Activated T-helper 2 cell treated with anti-CD3 and anti-CD28 coated beads, Interferon-gamma antibody, Interleukin-2, Interleukin-4, amounts not matched to agents 10 μg/mL and 5 μg/mL and 100 μg/mL, durations not matched to agents 14 hours and 24 hours and 36 hours (primary cell): ENCODE results near the gene MUC4. TPM values are rescaled to one million over a fixed set of nuclear protein-coding genes. Genes with fewer than 3 reads are reported as not detected.
A peak's percentile ranks its signal among the peaks of the same experiment; 100 is the strongest.
"Not testable (repeated sequence)": the region's sequence is repeated elsewhere in the genome, so short reads cannot be mapped to it uniquely, and the experiment has no call there.

Source experiments
- DNase-seq: peaks from one replicate; pipeline ENCODE4 v3.0.0; 2021; ENCODE audit warnings: low spot score
- H3K27ac Mint-ChIP-seq: one replicate; pipeline ENCODE4 v1.8.0; 2021; ENCODE audit warnings: mixed read lengths
- H3K27me3 Mint-ChIP-seq: one replicate; pipeline ENCODE4 v1.8.0; 2021; ENCODE audit warnings: low read depth, mixed read lengths
- H3K36me3 Mint-ChIP-seq: one replicate; pipeline ENCODE4 v1.8.0; 2021; ENCODE audit warnings: low read depth, mixed read lengths
- H3K4me1 Mint-ChIP-seq: one replicate; pipeline ENCODE4 v1.8.0; 2021; ENCODE audit warnings: low read depth, mixed read lengths
- H3K4me3 Mint-ChIP-seq: one replicate; pipeline ENCODE4 v1.8.0; 2021; ENCODE audit warnings: low read depth, mild to moderate bottlenecking, moderate library complexity, mixed read lengths
- H3K9me3 Mint-ChIP-seq: one replicate; pipeline ENCODE4 v1.8.0; 2021; ENCODE audit warnings: mixed read lengths
- intact Hi-C: fragments of 100-400 bp; cut with micrococcal nuclease; formaldehyde crosslinking; loops from one replicate; pipeline ENCODE4 v1.15.1; 2023
- total RNA-seq: library from RNA; stranded (reverse); gene quantifications from 2 replicates; pipeline ENCODE4 v1.2.3, GENCODE V29; 2022

Gene MUC4
- total RNA-seq, 1 donor from 2014 or later: 1.4 TPM

DNA sequence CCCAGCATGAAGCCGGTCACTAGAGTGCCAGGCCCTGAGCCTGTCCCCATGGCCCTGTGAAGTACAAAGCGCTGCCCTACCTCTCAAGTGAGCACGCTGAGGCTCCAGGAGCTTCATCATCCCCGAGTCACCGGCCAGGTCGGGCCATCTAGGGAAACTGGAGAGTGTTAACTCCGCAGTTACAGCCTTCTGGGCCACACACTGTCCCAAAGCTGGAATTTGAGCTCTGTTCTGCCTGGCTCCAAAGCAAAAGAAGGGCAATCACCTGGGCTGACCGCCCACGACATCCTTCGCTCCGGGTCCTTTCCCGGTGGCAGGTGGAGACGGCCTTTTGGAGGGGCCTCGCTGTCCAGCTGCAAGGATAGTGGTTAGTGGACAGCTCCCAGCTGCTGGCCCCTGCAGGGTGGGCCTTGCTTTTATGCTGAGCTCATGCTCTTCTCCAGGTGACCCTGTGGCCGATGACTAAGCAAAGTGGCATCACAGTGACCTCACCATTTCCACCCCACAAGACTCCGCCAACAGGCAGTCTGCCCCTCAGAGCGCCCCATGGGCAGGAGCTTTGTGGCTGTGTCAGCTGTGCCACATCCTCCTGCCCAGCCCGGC lies 3.5 kb upstream of the MUC4 start:
- intact Hi-C loops: no loop called here
- Mint-ChIP-seq H3K27me3 (peaks cover 6% of the 10 kb centered on the region), H3K4me3 (no peak overlapping the region), H3K9me3 (no peaks in the 10 kb centered on the region), H3K36me3 (no peaks in the 10 kb centered on the region), H3K4me1 (no peaks in the 10 kb centered on the region), H3K27ac (no peak overlapping the region)
- DNase-seq: no peak

DNA sequence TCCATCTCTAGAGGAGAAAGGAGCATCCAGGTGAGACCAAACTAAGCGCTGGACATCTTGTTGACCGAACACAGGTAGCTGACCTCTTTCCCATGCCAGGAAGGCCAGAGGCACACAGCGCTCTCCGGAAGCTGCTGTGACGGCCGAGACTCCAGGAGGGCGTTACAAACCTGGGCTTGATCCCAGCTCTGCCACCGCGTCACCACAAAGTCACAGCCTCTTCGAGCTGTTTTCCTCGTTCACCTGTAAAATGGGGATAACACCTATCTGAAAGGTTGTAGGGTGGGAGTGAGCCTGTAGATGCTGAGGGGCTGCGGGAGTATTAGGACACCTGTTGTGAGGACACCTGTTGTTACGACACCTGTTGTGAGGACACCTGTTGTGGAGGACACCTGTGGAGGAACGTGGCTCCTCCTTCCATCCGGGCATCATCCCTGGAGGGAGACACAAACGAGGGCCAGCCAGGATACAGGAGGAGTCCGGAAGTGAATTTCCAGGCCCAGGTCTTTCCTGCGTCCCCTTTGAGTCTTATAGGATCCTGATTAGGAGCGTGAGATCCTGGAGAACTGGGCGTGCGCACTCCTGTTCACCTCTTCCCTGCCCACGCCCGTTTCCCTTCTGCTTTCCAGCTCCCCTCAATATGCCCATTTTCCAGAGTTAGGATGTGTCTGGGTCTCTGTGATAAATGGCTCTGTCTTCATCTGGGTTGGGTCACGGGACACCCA lies 2.3 kb upstream of the MUC4 start:
- Mint-ChIP-seq H3K27me3 (peaks cover 6% of the 10 kb centered on the region), H3K4me1 (no peaks in the 10 kb centered on the region), H3K9me3 (no peaks in the 10 kb centered on the region), H3K4me3 (no peak overlapping the region), H3K27ac (no peak overlapping the region), H3K36me3 (no peaks in the 10 kb centered on the region)
- no peak for DNase-seq
- intact Hi-C loops: no loop called here

- Mint-ChIP-seq H3K27ac (no peak overlapping the region), H3K4me3 (no peak overlapping the region), H3K4me1 (peaks cover 1% of the 10 kb centered on the region), H3K27me3 (peaks cover 6% of the 10 kb centered on the region), H3K9me3 (no peaks in the 10 kb centered on the region), H3K36me3 (no peaks in the 10 kb centered on the region)
- no peak for DNase-seq
- intact Hi-C loops: no loop called here
Measured at GRCh38 chr3:195812366-195812765, 637 bp upstream of the MUC4 start.

DNA sequence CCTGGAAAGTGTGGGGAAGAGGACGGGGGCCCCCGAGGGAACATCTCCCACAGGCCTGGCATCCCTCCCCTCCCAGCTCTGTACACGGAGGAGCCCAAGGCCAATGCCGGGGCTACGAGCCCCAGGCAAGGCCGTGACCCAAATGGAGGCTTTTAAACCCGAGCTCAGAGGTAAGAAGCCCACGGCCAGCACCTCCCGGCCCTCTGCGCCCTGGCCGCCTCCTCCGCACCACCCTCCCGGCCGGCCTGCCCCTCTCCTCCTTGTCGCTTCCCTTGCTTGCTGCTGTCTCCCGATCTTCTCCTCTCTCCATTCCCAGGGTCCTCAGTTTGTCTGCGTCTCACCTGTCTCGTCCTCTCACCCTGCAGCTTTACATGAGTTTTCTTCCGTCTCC lies 1.3 kb downstream of the MUC4 start:
- H3K27ac Mint-ChIP-seq: no peak overlapping the region
- peaks cover 6% of the 10 kb centered on the region for H3K27me3 Mint-ChIP-seq

DNA sequence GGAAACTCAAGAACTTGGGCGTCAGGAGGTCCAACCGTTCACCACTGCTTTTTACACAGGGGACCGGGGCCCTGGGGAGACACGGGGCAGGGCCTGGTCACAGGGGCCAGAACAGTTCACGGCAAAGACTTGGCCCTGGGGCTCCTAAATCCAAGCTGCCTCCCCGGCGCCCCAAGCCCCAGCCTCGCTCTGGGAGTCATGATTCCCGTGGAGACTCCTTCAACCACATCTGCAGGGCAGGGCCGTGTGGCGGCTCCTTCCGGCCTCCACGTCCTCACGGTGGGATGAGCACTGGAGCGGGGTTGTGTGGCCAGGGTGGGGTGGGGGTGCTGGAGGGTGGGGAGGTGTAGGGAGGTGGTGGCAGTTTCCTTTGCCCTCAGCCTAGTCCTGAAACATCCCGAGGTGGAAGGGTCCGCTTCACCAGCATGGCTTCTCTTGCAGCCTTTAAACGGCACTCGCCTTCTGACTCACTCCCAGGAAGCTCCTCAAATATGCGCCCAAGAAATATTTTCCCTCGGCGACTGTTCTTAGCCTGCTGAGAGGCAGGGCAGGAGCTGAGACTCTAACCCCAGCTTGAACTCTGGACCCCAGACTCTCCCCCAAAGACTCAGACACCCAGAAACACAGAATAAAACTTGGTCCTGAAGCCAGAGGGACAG lies 1.8 kb downstream of the MUC4 start:
- Mint-ChIP-seq H3K27me3 (peaks cover 6% of the 10 kb centered on the region), H3K4me1 (peaks cover 16% of the 10 kb centered on the region), H3K4me3 (no peak overlapping the region), H3K36me3 (peaks cover 8% of the 10 kb centered on the region), H3K9me3 (no peaks in the 10 kb centered on the region), H3K27ac (no peak overlapping the region)
- intact Hi-C loops: no loop called here
- DNase-seq: no peak

More for the DNA sequence above, 1.3 kb downstream of the MUC4 start:
- peaks cover 11% of the 10 kb centered on the region for H3K4me1 Mint-ChIP-seq
- H3K9me3 Mint-ChIP-seq: no peaks in the 10 kb centered on the region
- no peak for DNase-seq
- H3K4me3 Mint-ChIP-seq: no peak overlapping the region
- intact Hi-C loops: no loop called here
- H3K36me3 Mint-ChIP-seq: peaks cover 3% of the 10 kb centered on the region

- H3K27ac Mint-ChIP-seq: no peak overlapping the region
- H3K4me1 Mint-ChIP-seq: peaks cover 22% of the 10 kb centered on the region
- H3K27me3 Mint-ChIP-seq: peaks cover 4% of the 10 kb centered on the region
- DNase-seq: no peak
- H3K4me3 Mint-ChIP-seq: no peak overlapping the region
- intact Hi-C loops: no loop called here
- peaks cover 13% of the 10 kb centered on the region for H3K36me3 Mint-ChIP-seq
- no peaks in the 10 kb centered on the region for H3K9me3 Mint-ChIP-seq
Measured at GRCh38 chr3:195809291-195809785, 2.4 kb downstream of the MUC4 start.

GRCh38 chr3:195808741-195809290 lies 2.9 kb downstream of the MUC4 start:
- H3K4me3 Mint-ChIP-seq: no peak overlapping the region
- intact Hi-C loops: no loop called here
- H3K36me3 Mint-ChIP-seq: peaks cover 13% of the 10 kb centered on the region
- H3K27ac Mint-ChIP-seq: no peak overlapping the region
- peaks cover 4% of the 10 kb centered on the region for H3K27me3 Mint-ChIP-seq
- H3K4me1 Mint-ChIP-seq: peaks cover 27% of the 10 kb centered on the region
- DNase-seq: no peak
- no peaks in the 10 kb centered on the region for H3K9me3 Mint-ChIP-seq

DNA sequence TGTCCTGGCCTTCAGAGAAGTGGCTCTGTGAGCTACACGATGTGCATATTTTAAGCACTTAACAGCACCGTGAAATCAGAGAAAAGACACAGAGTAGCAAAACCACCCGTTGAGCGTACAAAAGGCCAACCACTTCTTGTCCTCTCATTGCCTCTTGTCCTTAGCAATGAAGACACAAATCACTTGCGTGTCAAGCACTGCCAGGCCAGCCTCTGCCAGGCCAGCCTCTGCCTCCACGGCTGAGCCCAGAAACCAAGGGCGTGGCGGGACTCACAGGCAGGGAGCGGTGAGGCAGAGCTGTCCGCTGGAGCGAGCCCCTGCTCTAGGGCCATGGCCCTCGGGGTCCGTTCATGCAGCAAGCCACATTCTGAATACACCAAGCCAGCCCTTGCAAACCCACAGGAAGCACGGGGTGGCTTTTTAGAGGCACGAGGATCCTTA lies 4.0 kb downstream of the MUC4 start:
- DNase-seq: no peak
- Mint-ChIP-seq H3K9me3 (no peaks in the 10 kb centered on the region), H3K27me3 (peaks cover 4% of the 10 kb centered on the region), H3K4me1 (peaks cover 38% of the 10 kb centered on the region), H3K27ac (no peak overlapping the region), H3K36me3 (peaks cover 13% of the 10 kb centered on the region), H3K4me3 (no peak overlapping the region)
- intact Hi-C loops: no loop called here

DNA sequence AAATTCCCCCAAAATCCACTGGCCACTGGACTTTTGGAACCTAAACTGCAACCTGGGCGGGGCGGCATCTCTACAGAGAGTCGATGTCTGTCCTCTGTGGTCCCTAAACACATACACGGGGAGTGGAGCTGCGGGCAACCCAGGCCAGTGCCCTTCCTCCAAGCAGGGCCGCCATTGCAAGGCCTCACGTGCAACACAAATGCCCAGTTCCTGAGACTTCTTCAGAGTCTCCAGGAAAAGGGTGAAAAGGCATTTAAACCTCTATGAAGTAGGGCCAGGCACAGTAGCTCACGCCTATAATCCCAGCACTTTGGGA lies 4.9 kb downstream of the MUC4 start:
- H3K27me3 Mint-ChIP-seq: peaks cover 4% of the 10 kb centered on the region
- H3K27ac Mint-ChIP-seq: peak overlapping the region; percentile 16
- no peak overlapping the region for H3K4me3 Mint-ChIP-seq
- H3K9me3 Mint-ChIP-seq: no peaks in the 10 kb centered on the region
- H3K4me1 Mint-ChIP-seq: peaks cover 46% of the 10 kb centered on the region
- intact Hi-C loops: no loop called here
- H3K36me3 Mint-ChIP-seq: peaks cover 13% of the 10 kb centered on the region
- DNase-seq: no peak

DNA sequence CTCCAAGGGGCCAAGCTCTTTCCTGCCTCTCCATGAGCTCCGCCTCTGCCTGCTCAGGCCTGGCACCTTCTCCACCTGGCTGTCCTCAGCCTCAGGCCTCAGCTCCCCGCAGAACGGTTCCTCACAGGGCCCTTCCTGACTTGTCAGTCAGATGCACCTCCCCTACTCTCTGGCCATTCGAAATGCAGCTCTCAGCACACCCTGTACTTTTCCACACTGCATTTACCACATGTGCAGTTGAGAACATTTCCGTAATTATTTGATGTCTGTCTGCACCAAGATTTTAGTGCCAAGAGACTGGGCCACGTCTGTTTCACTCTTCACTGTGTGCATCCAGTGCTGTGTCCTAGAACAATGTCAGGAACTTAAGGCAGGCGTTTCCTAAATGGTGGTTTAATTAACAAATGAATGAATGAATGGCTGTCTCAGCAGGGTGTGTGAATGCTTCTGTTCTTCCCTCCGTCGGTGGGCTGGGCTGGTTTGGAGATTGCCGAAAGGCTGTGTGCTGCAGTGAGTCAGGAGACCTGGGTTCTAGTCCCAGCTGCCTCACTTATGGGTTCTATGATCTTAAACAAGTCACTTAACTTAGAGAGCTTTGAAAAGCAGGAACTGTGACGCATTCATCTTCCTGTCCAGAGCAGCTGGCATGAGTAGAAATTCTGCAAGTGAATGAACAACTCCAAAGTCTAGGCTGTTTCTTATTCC lies 5.4 kb downstream of the MUC4 start:
- Mint-ChIP-seq H3K36me3 (peaks cover 13% of the 10 kb centered on the region), H3K27ac (peak overlapping the region; percentile 78), H3K4me3 (peak overlapping the region; percentile 2), H3K27me3 (peaks cover 5% of the 10 kb centered on the region), H3K4me1 (peaks cover 50% of the 10 kb centered on the region), H3K9me3 (no peaks in the 10 kb centered on the region)
- no peak for DNase-seq
- intact Hi-C loops: no loop called here

DNA sequence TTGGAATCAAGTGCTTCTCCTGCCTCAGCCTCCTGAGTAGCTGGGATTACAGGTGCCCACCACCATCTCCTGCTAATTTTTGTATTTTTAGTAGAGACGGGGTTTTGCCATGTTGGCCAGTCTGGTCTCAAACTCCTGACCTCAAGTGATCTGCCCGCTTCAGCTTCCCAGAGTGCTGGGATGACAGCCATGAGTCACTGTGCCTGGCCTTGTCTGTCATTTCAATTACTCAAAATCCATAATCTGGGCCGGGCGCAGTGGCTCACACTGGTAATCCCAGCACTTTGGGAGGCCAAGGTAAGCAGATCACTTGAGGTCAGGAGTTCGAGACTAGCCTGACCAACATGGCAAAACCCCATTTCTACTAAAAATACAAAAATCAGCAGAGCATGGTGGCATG lies 6.1 kb downstream of the MUC4 start:
- Mint-ChIP-seq H3K4me1 (peaks cover 51% of the 10 kb centered on the region), H3K36me3 (peaks cover 13% of the 10 kb centered on the region)
- DNase-seq, intact Hi-C loops, H3K4me3 Mint-ChIP-seq, H3K27ac Mint-ChIP-seq, H3K27me3 Mint-ChIP-seq, H3K9me3 Mint-ChIP-seq: not testable (repeated sequence)

- Mint-ChIP-seq H3K27ac (peak overlapping the region; percentile 61), H3K9me3 (no peaks in the 10 kb centered on the region), H3K4me3 (no peak overlapping the region), H3K27me3 (peaks cover 2% of the 10 kb centered on the region), H3K4me1 (peaks cover 51% of the 10 kb centered on the region), H3K36me3 (peaks cover 13% of the 10 kb centered on the region)
- no peak for DNase-seq
- intact Hi-C loops: no loop called here
Measured at GRCh38 chr3:195805181-195805580, 6.5 kb downstream of the MUC4 start.
